HG02678 (cell line): ENCODE data around the gene IL10RA.

Experiments
- ATAC-seq: cut with Tn5 transposase; IDR thresholded peaks from one replicate; pipeline ENCODE4 v1.9.1; 2021; ENCODE audit warnings: mild to moderate bottlenecking, moderate library complexity; ENCODE audit not compliant: unreplicated experiment

IL10RA gene

GRCh38 chr11:118042796-118043195 lies 56.6 kb downstream of the IL10RA start:
- no peak for ATAC-seq

GRCh38 chr11:118045191-118045590 lies 59.0 kb downstream of the IL10RA start:
- ATAC-seq, result no peak

GRCh38 chr11:118046051-118046963 lies 60.1 kb downstream of the IL10RA start:
- peak; percentile 56 for ATAC-seq

- ATAC-seq, result no peak
Observed at GRCh38 chr11:118046964-118047700, 60.9 kb downstream of the IL10RA start.

GRCh38 chr11:118047749-118048148 lies 61.6 kb downstream of the IL10RA start:
- no peak for ATAC-seq

GRCh38 chr11:118048472-118049370 lies 62.5 kb downstream of the IL10RA start:
- no peak for ATAC-seq

GRCh38 chr11:118049771-118050170 lies 63.6 kb downstream of the IL10RA start:
- ATAC-seq, result no peak

- ATAC-seq, result no peak
Observed at GRCh38 chr11:118050208-118050891, 64.2 kb downstream of the IL10RA start.
